ENCODE results near the gene FSTL5. TPM values are rescaled to one million over a fixed set of nuclear protein-coding genes. Genes with fewer than 3 reads are reported as not detected.

FSTL5 gene
- total RNA-seq, 2 donors from 2014 or later = 0.13 TPM; not detected in 1

DNA sequence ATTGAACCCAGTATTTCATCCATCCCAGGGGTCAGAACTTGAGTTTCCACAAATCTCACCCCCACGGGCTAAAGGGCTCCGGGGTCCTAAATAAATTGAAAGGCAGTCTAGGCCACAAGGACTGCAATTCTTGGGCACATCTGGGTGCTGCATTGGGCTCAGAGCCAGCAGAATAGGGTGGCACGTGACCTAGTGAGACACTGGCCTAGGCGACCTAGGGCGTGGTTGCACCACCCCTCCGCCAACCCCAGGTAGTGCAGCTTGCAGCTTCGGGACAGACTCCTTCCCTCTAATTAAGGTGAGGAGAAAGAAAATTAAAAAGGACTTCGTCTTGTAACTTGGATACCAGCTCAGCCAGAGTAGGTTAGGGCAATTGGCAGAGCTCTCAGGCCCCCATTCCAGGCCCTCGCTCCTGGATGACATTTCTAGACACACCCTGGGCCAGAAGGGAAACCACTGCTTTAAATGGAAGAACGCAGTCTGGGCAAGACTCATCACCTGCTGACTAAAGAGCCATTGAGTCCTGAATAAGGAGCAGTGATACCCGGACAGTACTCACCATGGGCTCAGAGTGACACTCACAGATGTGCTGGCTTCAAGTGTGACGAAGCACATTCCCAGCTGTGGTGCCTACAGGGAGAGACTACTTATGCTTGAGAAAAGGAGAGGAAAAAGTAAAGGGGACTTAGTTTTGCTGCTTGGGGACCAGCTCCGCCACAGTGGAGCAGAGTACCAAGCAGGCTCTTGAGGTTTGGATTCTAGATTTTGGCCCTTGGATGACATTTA, 735.4 kb downstream of the FSTL5 start:
- H3K4me1 ChIP-seq = no peaks in the 10 kb centered on the region
- no peaks in the 10 kb centered on the region for H3K9me3 ChIP-seq
- H3K27me3 ChIP-seq = no peaks in the 10 kb centered on the region
- H3K9ac ChIP-seq (ENCODE audit: low read depth in 2 of 2, low read length in 2 of 2) = no peak overlapping the region
- no peak overlapping the region for H3K27ac ChIP-seq
- intact Hi-C loops (cut with DNase I) = no loop called here
- H3K4me3 ChIP-seq = no peak overlapping the region
- no peaks in the 10 kb centered on the region for H3K36me3 ChIP-seq
- TF ChIP-seq, protein P1, sequence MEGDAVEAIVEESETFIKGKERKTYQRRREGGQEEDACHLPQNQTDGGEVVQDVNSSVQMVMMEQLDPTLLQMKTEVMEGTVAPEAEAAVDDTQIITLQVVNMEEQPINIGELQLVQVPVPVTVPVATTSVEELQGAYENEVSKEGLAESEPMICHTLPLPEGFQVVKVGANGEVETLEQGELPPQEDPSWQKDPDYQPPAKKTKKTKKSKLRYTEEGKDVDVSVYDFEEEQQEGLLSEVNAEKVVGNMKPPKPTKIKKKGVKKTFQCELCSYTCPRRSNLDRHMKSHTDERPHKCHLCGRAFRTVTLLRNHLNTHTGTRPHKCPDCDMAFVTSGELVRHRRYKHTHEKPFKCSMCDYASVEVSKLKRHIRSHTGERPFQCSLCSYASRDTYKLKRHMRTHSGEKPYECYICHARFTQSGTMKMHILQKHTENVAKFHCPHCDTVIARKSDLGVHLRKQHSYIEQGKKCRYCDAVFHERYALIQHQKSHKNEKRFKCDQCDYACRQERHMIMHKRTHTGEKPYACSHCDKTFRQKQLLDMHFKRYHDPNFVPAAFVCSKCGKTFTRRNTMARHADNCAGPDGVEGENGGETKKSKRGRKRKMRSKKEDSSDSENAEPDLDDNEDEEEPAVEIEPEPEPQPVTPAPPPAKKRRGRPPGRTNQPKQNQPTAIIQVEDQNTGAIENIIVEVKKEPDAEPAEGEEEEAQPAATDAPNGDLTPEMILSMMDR (IDR thresholded peaks at IDR 0.05) = no peak
- no peak for DNase-seq

DNA sequence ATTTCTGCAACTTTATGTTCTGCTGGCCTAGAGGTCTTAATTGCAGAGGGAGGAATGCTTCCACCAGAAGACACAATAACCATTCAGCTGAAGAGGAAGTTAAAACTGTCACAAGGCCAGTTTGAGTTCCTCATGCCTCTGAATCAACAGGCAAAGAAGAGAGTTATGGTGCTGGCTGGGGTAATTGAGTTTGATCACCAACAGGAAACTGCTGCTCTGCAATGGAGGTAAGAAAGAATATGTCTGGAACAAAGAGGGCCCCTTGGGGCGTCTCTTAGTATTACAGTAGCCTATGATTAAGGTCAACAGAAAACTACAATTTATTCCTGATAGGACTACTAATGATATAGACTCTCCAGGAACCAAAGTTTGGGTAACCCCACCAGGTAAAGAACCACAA, 744.0 kb downstream of the FSTL5 start:
- H3K36me3 ChIP-seq = no peaks in the 10 kb centered on the region
- H3K27ac ChIP-seq = no peak overlapping the region
- H3K9ac ChIP-seq (ENCODE audit: low read depth in 2 of 2, low read length in 2 of 2) = no peak overlapping the region
- H3K4me1 ChIP-seq = no peaks in the 10 kb centered on the region
- H3K9me3 ChIP-seq = no peaks in the 10 kb centered on the region
- TF ChIP-seq, protein P1 (IDR thresholded peaks at IDR 0.05) = no peak
- no peak for DNase-seq
- no peak overlapping the region for H3K4me3 ChIP-seq
- intact Hi-C loops (cut with DNase I) = no loop called here
- H3K27me3 ChIP-seq = no peaks in the 10 kb centered on the region

DNA sequence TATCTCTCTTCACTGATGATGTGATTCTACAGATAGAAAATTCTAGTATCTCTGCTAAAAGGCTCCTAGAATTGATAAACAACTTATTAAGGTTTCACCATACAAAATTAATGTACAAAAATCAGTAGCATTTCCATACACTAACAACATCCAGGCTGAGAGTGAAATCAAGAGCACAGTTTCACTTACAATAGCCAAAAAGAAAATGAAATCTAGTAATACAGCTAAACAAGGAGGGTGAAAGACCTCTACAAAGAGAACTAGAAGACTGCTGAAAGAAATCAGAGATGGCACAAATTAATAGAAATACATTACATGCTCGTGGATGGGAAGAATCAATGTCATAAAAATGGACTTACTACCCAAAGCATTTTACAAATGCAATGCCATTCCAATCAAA, 751.9 kb downstream of the FSTL5 start:
- Histone ChIP-seq H3K4me3 (no peak overlapping the region), H3K9me3 (no peaks in the 10 kb centered on the region), H3K9ac (ENCODE audit: low read depth in 2 of 2, low read length in 2 of 2) (no peak overlapping the region), H3K4me1 (no peaks in the 10 kb centered on the region), H3K36me3 (no peaks in the 10 kb centered on the region), H3K27me3 (no peaks in the 10 kb centered on the region), H3K27ac (no peak overlapping the region)
- intact Hi-C loops (cut with DNase I) = no loop called here
- DNase-seq = no peak
- TF ChIP-seq, protein P1 (IDR thresholded peaks at IDR 0.05) = no peak

DNA sequence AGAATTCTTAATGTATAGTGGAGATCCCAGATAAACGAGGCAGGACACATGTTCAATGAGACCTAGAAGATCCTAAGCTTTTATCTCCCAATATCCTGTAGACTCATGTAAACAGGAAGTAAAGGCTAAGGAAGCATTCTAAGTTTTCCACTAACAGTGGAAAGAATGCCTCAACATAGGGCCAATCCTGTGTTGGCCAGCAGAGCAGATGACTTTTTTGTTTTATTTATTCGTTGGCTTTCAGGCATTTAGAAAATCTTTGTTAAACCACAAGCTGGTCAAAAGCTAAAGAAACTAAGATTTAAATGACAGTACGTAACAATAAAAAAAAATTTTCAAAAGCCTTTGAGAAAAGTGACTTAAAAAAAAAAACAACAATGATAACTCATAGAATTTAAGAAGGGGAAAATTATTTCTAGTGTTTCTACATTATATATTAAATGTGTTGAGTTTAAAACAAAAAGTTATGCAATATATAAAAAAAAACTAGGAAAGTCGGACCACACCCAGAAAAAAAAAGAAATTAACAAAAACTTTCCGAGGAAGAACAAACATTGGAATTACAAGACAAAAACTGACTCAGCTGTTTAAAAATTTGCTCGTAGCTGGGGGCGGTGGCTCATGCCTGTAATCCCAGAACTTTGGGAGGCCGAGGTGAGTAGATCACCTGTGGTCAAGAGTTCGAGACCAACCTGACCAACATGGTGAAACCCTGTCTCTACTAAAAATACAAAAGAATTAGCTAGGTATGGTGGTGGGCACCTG, 759.3 kb downstream of the FSTL5 start:
- Histone ChIP-seq H3K4me3 (no peak overlapping the region), H3K4me1 (no peaks in the 10 kb centered on the region), H3K9ac (ENCODE audit: low read depth in 2 of 2, low read length in 2 of 2) (no peak overlapping the region), H3K36me3 (no peaks in the 10 kb centered on the region), H3K9me3 (no peaks in the 10 kb centered on the region), H3K27me3 (no peaks in the 10 kb centered on the region), H3K27ac (no peak overlapping the region)
- intact Hi-C loops (cut with DNase I) = no loop called here
- TF ChIP-seq, protein P1 (IDR thresholded peaks at IDR 0.05) = no peak
- DNase-seq = no peak

DNA sequence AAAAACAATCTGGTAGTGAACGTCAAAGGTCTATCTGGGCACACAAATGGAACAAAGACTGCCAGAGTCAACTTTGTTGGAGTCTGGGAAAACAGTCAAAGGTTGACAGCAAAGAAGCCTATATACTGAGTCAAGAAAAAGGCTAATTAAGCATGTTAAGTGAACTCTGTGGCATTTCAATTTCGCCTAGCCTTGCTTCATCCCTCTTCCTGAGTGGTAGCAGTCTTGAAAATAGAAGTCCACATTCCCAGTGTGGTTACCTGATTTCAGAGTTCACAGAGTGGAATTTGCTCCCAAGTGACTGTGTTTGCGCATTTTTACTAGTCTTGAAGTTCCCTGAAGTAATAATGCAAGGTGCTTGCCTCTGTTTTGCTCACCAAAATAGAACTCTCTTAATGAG, 760.0 kb downstream of the FSTL5 start:
- Histone ChIP-seq H3K36me3 (no peaks in the 10 kb centered on the region), H3K9ac (ENCODE audit: low read depth in 2 of 2, low read length in 2 of 2) (no peak overlapping the region), H3K27me3 (no peaks in the 10 kb centered on the region), H3K4me1 (no peaks in the 10 kb centered on the region), H3K27ac (no peak overlapping the region), H3K4me3 (no peak overlapping the region), H3K9me3 (no peaks in the 10 kb centered on the region)
- TF ChIP-seq, protein P1 (IDR thresholded peaks at IDR 0.05) = no peak
- no peak for DNase-seq
- intact Hi-C loops (cut with DNase I) = no loop called here
